Measurements from ENCODE around the gene GRID2.

GRCh38 chr4:92714640-92715039 lies 410.9 kb downstream of the GRID2 start:
- TF ChIP-seq TEAD4 (IDR thresholded peaks at IDR 0.05; ENCODE audit: borderline replicate concordance, insufficient read depth): no peak
- TF ChIP-seq MAX (IDR thresholded peaks at IDR 0.05; ENCODE audit: low read depth): no peak
- no peak for TF ChIP-seq CTCF (IDR thresholded peaks at IDR 0.05)
- no peak for TF ChIP-seq EZH2phosphoT487 (IDR thresholded peaks at IDR 0.05; ENCODE audit: borderline replicate concordance, low read depth)
- TF ChIP-seq TAF1 (IDR thresholded peaks at IDR 0.05; ENCODE audit: borderline replicate concordance, low read depth, low read length): no peak
- TF ChIP-seq RAD21 (IDR thresholded peaks at IDR 0.05; ENCODE audit: low read length): no peak

Data from SK-N-SH (cell line).